Stimulated activated CD4-positive, alpha-beta T cell treated with anti-CD3 and anti-CD28 coated beads, TNF-alpha, amount 100 ng/mL, for 48 hours (primary cell): ENCODE data around the gene ARID1B.
A peak's percentile ranks its signal among the peaks of the same experiment; 100 is the strongest.

Experiments used
- DNase-seq, 3 donors: peaks; one replicate each; pipeline ENCODE4 v3.0.0-alpha.2; 2020; ENCODE audit warnings: low read depth in 3 of 3

The ARID1B gene

DNA sequence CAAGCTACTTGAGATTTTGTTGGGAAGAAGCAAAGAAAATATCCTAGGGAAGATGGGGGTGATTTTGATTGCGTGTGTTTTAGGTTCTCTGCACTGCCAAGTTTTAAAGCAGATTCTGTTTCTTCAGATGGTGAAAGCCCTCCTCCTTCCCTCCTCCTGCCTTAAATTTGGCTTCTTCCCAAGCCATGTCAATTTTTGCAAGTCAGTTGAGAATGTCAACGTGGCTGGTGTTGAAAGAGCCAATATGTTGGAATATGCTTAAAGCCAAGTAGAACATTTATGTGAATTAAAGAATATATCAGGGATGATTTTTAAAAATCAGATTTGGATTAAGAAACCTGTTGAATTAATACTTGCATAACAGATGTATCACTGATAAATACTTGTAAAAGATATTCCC, 270.8 kb downstream of the ARID1B start:
- DNase-seq, result no peak

DNA sequence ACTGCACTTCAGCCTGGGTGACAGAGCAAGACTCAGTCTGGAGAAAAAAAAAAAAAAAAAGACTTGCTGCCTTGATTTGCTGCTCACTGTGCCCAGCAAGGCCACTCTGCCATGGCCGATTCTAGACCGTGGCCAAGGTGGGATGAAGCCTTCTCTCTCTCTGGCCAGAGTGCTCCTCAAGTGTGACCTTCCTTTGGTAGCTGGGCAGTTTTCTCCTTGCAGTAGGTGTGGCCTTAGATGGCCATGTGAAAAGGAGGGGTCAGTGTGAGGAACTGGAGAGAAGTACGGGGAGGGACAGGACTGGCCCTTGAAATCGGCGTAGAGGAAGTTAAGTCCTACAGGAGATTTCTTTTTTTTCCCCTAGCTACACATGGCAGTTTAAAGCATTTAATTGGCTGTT, 272.0 kb downstream of the ARID1B start:
- DNase-seq, result no peak

DNA sequence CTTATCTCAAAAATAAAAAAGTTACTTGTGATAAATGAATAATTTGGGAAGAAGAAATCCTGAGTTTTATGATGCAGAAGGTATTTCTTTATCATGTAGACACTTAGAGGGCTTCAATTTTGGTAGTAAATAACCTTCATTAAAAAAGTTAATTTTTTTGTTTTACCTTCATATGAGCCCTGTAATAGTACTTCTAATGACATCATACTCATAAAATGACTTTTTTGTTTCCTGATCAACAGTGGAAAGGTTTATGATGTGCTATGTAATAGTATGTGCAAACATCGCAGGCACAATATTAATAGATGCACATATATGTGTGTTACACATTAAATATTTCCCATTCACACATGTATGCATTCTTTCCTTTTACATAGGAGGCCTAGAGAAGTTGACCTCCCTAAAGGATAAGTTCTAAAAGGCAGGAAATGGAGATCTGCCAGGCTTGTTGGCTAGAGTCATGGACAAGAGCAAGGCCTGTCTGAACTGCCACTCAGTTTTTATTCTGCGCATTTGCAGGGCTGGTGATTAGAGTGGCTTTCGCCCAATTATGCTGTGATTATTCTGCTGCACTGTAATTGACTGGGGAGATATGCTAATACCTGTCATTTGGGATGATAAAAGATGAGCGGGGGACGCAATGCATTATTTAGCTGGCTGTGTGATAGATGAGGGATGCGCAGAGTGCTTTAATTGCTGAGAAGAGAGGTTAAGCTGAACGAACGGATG, 273.5 kb downstream of the ARID1B start:
- no peak for DNase-seq

DNA sequence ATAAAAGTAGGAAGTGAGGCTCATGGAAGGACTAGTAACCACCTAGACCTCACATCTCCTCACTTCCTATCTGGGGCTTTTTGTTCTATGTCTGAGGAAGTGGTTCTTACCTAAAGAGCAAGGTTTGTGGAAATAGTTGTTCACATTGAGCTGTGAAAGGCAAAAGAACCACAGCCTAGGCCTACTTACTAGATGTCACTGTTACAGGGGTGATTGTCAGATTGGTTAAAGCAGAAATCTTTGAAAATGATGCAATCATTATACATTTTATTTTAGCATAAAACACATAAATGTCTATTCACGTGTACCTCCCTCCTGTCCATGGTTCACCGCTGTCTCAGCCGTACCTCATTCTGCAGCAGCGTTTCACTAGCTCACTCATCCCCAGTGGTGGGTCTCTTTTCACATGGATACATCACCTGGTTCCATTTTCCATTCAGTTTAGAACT, 277.4 kb downstream of the ARID1B start:
- DNase-seq, result no peak

DNA sequence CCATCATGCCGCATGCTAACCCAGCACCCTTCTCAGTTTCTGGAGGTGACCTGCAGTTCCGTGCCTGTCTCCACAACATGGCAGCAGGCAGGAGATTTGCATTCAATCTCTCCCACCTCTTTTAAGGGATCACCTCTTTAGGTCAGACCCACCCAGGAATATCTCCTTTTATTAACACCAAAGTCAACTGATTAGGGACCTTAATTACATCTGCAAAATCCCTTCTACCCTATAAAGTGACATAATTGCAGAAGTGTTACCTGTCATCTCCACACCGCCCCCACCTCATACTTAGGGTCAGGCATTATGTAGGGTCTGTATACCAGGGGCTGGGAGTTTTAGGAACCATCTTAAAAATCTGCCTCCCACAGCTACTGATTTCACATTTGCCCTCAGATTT, 278.7 kb downstream of the ARID1B start:
- DNase-seq, result no peak

DNA sequence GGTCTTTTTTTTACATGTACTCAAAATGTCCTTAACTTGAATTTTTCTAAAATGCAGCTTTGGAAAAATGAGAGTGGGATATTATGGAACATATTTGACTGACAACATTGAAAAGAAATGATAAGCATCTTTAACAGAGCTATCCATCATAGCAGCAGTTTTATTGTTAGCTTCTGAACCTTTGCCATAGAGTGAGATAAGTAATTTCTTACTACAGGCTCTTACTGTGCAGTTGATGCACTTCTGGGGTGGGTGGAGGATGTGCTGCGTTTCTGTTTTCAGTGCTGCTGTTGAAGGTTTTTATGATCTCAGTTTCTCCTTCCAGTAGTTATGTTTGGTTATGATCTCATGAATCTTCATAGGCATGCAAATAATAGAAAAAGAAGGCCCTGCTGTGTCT, 279.1 kb downstream of the ARID1B start:
- DNase-seq, result peak; percentile 17 to 40 (median 29)

DNA sequence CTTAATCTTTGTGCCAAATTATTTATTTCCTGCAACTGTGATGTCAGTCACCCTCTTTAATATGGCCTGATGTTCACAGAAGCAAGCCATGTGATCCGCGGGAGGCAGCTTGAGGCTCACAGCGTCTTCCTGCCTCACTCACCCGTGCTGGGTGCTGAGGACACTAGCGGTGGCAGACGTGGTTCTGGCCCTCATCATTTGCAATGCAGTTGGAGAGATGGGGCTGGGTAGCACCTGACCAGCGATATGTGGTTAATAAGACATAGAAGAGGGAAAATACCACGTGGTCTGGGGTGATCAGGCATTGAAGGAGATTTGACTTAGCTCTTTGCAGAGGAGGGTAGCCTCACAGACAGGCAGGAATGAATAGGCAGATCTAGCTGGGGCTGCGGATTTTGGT, 281.4 kb downstream of the ARID1B start:
- no peak for DNase-seq

DNA sequence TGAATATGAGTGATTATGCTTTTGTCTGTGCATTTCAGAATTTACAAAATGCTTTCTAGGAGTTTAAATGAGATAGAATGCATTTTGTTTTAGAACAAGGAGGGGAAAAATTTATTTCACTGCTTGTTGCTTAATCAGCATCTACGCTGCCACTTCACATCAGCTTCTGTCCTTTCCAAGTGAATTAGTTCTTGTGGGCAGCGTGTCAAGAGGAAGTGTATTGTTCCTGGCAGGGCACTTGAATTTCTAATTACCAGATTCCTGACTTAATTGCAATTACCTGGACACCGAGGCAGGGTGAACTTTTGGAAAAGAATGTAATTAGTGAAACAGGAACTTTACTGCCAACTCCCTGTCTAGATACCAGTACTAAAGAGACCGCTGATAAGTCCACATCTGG, 282.6 kb downstream of the ARID1B start:
- no peak for DNase-seq

DNA sequence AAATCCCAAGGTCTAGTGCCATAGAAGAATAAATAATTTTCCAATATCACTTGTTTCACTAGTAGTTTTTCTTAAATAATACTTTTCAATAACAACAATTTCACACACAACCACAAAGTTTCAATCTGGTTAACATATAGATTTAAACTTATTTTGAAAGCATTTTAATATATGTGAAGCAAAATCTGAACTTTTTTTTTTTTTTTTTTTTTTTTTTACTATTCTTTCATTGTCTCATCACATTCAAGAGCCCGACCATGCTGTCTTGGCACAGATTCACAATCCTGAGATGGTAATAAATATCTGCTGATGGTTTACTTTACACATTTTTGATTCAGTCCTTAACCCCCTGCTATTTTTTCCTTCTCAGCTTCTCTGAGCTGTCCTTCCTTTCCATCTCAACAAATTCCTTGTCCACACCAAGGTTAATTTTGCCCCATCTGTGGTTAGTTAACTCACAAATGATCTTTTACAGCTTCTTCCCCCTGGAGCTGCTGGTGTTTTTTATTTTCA, 283.3 kb downstream of the ARID1B start:
- no peak for DNase-seq

DNA sequence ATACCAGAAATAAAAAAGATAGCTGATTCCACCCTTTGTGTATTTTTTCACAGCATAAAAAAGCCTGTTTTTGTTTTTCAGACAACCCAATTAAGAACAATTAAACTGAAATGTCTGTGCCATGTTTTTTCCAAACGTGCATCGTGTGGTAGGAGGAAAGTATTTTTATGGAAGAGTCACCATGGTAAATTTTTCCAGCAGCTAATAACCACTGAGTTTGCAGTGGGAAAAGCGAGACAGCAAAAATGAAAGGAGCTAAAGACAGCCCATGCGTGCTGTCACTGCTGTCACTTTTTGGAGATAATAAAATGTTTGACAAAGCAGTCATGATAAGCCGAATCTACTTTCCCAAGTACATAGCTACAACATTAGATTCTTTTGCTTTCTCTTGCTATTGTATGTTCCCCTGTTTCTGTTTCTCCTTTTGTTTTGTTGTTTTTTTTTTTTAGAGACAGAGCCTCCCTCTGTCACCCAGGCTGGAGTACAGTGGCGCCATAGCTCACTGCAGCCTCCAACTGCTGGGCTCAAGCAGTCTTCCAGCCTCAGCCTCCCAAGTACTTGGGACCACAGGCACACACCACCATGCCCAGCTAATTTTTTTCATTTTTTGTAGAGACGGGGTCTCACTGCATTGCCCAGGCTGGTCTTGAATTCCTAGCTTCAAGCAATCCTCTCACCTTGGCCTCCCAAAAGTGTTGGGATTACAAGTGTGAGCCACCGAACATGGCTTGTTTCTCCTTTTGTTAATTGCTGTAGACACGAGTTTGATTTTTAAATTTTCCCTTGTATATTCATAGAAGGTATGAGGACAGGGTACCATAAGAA, 284.8 kb downstream of the ARID1B start:
- DNase-seq, result no peak

DNA sequence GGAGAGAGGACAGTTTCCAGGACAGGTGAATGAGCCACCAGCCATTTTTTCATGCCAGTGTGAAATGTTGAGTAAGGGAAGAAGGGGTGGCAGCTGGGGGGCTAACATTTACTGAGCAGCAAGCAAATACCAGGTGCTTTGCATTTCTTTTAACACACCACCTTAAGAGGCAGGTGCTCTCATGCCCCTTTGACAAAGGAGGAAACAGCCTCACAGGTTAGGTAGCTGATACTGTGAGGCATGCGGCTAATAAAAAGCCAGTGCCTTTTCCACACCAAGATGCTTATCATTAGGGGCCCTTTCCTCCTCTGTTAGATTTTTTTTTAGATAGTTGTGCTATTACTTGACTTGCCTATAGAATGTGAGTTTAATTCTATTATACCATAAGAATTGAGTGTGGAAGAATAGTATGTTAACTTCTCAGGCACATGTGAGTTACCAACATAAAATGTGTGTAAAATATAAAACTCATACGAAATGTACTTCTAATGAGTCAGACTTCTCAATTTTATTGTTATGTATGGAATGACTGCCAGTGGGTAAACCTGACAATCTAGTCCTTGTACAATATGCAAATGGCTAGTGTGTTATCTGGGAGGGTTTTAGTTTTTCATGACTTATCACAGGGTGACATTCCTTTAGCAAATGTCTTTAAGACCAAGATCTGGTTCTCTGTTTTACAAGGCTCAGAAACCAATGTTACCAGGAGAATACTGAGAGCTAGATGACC, 286.2 kb downstream of the ARID1B start:
- DNase-seq, result no peak

DNA sequence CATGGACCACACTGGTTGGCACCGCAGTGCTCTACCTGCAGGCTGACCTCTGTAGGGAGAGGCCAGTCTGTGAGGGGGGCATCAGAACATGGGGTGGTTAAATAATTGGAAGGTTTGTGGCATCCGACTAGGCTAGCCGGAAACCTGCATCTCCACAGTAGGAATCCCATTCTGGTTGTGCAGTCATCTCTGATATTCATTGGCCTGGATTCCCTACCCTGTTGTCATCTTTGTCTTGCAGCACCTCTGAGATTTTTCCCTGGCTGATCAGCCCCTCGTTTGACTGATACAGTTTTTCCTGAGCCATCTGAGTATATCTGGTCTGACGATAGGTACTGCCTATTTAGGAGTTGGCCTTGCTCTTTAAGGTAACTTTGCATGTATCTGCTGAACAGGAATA, 286.7 kb downstream of the ARID1B start:
- DNase-seq, result no peak

DNA sequence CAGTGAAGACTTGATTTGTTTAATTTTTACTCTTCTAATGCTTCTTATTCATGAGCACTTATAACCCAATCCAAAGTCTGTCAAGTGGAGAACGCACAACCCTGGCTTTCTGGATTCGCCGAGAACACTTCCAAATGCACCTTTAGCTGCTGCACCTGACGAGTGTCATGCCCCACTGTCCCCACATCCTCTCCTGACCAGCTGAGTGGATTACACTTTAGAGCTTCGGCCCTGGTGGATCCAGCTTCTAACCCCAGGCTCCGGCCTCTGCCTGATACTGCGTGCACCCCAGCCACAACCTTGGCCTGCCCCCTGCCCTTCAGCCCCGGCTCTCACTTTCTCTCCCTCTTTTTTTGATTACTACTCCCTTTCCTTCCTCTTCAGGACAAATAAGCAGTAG, 287.3 kb downstream of the ARID1B start:
- DNase-seq, result no peak

DNA sequence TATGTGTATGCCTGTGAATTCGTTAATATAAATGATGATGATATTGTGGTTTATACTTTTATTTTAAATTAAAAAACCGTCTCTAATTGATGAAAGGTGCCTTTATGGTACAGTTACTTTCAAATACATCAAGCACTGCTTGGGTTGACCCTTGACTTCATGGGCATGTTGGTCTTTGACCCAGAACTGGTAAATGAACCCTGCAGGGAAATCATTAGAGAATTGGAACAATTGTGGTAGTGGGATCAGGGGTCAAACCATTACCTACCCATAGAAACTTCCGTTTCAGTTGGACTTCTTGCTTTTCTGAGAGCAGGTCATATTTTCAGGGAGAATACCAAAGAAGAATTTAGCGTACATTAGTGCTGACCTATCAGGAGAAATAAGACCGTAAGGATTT, 288.2 kb downstream of the ARID1B start:
- no peak for DNase-seq

DNA sequence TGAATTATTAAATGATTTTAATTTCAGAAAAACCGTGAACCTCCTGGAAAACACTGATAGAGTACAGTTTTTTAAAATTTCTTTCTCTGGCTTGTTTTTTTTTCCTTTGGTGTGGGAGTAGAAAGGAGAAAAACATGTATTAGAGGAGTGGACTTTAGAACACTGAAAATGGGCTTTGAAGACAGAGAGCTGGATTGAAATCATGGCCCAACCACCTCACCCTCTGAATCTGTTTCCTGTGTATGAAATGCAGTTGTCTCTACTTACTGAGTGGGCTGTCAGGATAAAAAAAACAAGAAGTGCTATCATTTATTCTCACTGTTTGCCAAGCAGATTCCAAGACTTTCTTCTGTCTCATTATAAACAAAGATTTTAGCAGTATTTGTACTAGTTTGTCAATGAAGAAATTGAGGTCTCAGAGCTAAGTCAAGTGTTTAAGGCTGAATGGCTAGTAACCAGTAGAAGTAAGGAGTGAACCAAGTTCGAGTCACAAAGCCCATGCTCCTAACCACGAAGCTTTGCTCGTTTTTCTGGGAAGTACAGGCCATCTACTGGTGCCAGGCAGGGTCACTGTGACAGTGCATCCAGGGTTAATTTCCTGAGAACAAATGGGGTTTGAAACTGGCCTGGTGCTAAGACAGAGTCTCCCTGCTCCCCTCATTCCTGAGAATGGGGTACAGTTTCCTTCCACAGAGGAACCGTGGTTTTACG, 289.8 kb downstream of the ARID1B start:
- no peak for DNase-seq

DNA sequence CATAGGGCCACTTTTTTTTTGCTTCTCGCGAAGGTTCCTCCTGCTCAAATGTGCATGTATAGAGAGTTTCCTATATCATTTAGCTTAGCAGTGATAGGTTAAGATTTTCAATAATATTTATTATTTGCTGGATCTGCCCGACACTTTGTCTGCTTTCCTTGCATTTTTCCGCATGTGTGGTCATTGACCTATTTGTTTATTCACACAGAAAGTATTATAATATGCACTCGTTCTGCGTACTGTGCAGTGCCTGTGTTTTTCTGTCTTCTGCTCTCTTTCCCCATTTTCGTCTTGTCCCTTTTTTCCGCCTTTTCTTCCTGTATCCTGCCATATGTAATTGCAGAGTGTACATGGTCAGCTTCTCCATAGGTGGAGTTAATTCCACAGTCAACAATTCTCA, 290.3 kb downstream of the ARID1B start:
- DNase-seq, result no peak

DNA sequence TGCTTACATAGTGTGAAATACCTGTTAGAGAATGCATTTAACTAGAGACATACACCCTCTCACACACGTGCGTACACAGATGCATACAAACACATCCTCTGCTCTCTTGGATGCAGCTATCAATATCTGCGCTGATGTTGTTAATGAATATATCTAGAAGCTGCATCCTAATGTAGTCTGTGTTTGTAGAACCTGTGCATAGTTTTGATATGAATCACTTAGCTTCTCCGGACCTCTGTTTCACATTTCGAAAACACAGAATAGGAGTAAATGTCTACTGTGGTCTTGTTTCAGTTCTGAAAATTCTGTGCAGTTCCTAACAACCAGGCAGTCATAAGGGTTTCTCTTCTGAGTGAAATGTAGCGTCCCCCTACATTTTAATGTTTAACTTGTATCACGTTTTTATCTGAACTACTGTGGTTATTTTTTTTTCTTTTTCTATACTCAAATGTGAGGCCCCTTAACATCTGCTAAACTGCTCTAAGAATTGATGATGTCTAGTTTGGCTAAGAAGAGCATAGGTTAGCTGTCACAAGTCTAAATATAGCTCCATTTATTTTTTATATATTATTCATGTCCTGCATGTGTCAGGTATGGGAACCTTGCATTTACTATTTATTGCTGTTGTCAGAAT, 291.6 kb downstream of the ARID1B start:
- DNase-seq, result no peak

DNA sequence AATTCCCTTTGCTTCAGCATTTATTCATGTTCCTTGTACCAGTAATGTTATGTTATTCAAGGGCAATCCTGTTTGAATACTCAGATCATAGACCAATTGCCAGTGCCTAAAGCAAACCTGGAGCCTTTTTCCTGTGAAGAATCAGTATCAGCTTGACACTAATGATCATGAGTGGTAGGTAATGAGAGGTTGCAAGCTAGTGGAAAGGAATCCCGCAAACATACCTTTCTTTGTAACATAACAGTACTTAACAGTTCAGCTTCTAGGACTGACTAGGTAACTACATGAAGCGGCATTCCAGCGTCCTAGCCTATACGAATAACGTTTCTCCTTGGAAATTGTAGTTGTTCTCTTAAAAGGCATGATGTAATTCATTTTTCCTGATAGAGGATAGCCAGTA, 292.4 kb downstream of the ARID1B start:
- no peak for DNase-seq

DNA sequence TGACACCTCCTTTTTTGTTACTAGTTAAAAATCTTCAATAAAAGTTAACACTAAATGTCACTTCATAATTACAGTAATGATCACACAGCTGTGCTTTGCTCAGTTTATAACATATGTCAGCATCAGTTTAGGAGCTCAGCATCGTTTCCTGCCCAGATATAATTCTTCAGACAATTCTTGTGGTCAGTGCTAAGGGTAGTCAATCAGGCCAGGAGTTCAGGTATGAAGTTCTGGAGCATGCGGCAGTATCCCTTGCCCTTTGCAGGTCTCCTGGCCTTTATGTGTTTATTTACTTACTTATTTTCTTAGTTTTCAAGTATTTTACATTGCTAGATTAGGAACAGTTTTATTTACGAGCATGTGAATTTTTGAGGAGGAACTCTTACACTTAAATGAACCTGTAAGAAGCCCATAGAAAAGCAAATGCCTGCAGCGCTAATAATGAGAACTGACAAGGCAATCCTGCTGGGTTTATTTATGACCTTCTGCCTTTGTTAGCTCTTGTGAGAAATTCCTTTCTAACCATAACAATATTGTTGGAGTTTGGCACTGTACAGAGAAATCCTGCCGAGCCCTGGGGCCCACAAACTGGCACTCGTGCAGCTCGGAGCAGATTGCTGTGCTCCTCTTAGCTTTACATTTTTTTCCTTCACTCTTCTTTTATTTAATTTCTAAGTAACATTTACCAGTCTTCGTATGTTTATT, 293.4 kb downstream of the ARID1B start:
- no peak for DNase-seq

DNA sequence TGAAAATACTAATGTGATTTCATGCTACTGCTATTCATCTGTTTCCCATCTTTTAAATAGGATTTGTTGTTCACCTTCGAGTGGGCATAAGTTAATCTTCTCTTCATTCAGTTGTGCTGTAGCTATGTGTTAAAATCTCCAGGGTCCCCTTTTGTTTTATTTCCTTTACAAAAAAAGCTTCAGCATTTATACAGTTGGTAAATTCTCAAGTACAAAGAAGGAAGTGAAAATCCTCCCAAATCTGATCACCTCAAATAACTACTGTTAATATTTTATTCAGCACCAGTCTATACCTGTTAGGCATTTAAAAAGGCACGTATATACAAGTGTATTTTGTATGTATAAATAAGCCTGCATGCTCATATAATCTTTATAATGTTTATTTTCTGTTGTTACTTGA, 294.9 kb downstream of the ARID1B start:
- no peak for DNase-seq

DNA sequence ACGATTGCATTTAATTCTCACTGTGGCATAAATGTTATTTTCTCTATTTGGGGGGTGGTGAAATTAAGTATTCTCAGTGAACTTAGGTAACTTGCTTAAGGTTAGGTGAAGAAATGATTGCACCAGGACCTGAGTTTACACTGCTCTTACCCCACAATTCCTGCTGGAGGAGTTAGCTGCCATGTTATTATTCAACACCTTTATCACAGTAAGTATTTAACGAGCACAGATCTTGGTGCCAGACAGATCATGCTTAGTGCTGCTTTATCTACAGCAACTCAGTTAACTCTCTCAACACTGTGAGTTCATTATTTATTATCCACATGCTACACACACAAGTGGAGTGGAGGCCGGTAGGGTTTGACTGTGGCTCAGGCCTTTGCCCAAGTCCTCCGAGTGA, 296.4 kb downstream of the ARID1B start:
- no peak for DNase-seq
